GM12801 (cell line): ENCODE measurements around the gene CTNNA2.

Source experiments
- TF ChIP-seq, protein P1 (sequence below): IDR thresholded peaks from one replicate; pipeline ENCODE4 v1.5.1; 2011; ENCODE audit warnings: control low read depth; ENCODE audit not compliant: insufficient read length; ENCODE audit errors: extremely low read depth

The CTNNA2 gene

DNA sequence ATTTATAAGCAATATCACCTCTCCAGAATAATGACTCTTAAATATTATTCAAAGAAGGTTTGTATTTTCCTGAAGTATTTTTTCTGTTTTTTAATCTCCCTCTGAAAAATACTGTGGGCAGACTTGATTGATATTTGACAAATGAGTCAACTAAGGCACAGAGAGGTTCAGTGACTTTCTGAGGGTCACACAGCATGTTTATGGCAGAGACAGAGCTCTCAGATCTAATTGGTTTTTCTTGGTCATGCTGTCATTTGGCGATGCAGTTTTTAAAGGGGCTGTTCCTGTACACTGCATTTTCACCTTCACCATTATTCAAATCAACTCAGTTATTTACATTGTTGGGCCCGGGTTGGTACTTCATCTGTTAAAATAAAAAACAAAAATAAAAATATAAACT is 527.4 kb downstream of the CTNNA2 start:
- TF ChIP-seq, protein P1, sequence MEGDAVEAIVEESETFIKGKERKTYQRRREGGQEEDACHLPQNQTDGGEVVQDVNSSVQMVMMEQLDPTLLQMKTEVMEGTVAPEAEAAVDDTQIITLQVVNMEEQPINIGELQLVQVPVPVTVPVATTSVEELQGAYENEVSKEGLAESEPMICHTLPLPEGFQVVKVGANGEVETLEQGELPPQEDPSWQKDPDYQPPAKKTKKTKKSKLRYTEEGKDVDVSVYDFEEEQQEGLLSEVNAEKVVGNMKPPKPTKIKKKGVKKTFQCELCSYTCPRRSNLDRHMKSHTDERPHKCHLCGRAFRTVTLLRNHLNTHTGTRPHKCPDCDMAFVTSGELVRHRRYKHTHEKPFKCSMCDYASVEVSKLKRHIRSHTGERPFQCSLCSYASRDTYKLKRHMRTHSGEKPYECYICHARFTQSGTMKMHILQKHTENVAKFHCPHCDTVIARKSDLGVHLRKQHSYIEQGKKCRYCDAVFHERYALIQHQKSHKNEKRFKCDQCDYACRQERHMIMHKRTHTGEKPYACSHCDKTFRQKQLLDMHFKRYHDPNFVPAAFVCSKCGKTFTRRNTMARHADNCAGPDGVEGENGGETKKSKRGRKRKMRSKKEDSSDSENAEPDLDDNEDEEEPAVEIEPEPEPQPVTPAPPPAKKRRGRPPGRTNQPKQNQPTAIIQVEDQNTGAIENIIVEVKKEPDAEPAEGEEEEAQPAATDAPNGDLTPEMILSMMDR: no peak

DNA sequence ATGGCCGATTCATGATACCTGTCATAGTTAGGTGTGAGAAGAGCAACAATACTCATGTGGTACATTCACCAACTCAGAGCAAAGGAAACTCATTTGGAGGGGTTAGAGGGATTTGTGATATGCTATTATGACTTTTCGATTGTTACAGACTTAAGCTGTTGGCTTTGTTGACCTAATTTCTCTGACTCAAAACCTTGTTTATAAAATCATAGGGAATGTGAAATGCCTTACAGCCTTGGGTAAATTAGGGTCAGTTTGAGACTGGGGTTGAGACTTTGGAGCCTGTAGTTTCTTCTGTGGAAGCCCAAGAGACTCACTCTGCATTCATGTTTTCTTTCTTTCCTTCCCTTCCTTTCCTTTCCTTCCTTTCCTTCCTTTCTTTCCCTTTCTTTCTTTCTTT is 529.8 kb downstream of the CTNNA2 start:
- TF ChIP-seq, protein P1: no peak

DNA sequence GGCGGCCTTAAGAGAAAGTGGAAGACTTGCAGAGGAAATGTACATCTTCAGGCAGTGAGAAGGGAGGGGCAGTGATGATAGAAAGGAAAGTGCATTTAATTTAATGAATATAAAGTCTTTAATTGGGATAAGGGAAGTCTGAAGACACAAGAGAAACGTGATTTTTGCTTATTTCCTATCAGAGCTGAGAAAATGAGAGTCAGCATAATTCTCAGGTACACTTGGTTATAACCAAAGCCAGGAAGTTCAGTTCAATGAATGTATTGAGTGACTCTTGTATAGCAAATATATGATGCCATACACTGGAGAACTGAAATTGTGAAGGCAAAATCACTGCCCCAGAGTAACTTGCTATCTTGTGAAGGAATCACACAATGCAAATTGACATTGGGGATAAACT is 535.4 kb downstream of the CTNNA2 start:
- TF ChIP-seq, protein P1: no peak

DNA sequence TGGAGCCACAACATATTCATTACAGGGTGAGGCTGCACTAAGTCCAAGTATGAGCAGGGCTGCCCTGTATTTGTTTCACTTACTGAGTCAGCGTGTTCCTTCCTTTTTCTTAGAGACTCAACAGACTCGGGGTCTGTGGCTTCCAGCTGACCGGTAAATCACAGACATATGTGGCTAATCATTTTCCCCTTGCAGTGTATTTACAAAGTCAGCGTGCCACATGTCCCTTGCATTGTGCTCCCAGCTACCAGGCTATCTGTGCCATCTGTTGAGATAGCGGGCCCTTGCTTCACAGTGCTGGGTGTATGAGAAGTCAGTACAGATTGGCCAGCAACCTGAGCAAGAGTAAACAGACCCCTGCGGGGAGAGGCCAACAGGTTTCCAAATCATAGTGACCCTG is 537.4 kb downstream of the CTNNA2 start:
- TF ChIP-seq, protein P1: no peak

DNA sequence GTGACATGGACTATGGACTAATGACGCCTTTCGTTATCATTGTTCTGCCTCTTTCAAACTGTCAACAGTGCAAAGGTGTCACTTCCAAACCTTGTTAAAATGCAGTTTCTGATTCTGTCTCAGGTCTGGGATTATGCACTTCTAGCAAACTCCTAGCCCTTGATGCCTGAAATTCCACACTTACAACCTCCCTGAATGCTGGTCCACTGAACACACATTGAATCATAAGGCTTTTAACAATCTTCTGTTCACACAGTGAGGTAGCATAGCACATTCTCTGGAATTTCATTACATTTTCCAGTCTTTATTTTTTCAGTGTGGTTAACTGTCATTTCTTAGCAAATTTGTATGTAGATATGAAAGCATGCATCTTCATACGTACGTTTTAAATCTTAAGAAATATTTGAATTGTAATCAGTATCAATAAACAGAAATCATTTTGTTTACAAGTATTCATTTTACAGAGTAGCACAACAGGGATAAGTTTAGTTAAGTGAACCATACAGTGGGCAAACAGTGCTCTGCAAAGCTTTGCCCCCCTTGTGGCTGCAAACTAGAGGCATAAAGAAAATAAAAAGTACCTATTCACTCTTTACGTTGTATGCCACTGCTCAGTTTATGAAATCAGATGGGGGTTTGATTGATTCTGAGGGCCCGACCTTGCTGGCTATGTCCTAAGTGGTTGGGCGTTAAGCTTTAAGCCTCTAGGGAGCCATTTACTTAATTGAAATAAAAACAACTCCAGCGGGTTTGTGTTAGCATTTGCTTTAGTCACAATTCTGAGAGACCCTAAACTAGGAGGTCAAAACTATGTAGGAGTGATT is 540.9 kb downstream of the CTNNA2 start:
- TF ChIP-seq, protein P1: no peak

DNA sequence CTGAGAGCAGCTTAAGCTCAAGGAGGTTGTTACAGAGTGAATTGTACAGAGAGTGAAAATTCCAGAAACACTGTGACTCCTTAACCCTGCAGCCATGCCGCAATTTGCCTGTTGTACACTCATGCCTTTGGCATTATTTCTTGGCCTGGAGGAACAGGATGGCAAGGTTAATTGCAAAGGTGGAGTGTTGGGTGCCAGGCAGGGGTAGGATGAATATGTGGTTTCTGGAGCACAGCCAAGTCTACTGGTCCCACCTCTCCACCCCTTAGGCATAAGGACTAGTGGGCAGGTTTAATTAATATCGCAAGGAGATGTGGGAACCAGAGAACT is 541.5 kb downstream of the CTNNA2 start:
- TF ChIP-seq, protein P1: no peak

DNA sequence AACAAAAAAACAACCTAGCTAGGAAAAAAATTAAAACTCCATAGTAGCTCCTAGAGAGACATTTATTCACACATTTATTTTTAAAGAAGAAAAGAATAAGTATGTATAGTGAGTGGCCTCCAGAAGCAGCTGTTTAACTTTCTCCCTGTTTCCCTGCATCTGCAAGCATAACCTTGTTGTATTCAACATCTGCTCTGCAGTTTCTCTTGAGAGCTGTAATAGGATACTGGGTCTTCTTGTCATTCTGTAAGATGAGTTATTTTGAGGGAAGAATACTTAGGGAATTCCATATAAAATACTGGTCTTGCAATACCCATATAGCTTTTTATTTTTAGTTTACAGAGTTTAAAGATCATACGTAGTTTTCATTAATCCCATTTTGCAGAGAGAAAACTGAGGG is 545.1 kb downstream of the CTNNA2 start:
- TF ChIP-seq, protein P1: no peak
